ENCODE measurements around the gene DLX6.

DLX6 gene

DNA sequence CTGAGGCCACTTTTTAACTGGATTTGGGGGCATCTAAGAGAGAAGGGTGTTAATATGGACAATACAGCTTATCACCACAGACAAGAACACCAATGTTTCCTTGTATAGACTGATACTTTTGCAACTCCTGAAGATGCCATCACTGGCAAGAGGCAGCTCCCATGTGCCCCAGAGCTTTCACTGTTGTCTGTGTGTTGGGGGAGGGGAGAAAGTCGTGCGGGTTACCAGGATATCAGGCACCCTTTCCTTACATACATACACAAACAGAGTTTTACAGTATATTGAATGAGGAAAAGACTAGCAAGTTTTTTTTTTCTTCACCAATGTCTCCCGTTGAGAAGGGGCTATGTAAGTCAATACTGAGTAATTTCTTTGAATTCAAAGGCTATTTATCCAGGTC lies 4.1 kb upstream of the DLX6 start:
- TF ChIP-seq, protein P1, sequence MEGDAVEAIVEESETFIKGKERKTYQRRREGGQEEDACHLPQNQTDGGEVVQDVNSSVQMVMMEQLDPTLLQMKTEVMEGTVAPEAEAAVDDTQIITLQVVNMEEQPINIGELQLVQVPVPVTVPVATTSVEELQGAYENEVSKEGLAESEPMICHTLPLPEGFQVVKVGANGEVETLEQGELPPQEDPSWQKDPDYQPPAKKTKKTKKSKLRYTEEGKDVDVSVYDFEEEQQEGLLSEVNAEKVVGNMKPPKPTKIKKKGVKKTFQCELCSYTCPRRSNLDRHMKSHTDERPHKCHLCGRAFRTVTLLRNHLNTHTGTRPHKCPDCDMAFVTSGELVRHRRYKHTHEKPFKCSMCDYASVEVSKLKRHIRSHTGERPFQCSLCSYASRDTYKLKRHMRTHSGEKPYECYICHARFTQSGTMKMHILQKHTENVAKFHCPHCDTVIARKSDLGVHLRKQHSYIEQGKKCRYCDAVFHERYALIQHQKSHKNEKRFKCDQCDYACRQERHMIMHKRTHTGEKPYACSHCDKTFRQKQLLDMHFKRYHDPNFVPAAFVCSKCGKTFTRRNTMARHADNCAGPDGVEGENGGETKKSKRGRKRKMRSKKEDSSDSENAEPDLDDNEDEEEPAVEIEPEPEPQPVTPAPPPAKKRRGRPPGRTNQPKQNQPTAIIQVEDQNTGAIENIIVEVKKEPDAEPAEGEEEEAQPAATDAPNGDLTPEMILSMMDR (conservative IDR thresholded peaks at IDR 0.05; ENCODE audit: control insufficient read depth, insufficient read depth, low read depth, low read length) = no peak
- DNase-seq (ENCODE audit: low read depth) = no peak
- H3K4me3 ChIP-seq (ENCODE audit: control insufficient read depth, low read depth, low read length) = no peak overlapping the region

DNA sequence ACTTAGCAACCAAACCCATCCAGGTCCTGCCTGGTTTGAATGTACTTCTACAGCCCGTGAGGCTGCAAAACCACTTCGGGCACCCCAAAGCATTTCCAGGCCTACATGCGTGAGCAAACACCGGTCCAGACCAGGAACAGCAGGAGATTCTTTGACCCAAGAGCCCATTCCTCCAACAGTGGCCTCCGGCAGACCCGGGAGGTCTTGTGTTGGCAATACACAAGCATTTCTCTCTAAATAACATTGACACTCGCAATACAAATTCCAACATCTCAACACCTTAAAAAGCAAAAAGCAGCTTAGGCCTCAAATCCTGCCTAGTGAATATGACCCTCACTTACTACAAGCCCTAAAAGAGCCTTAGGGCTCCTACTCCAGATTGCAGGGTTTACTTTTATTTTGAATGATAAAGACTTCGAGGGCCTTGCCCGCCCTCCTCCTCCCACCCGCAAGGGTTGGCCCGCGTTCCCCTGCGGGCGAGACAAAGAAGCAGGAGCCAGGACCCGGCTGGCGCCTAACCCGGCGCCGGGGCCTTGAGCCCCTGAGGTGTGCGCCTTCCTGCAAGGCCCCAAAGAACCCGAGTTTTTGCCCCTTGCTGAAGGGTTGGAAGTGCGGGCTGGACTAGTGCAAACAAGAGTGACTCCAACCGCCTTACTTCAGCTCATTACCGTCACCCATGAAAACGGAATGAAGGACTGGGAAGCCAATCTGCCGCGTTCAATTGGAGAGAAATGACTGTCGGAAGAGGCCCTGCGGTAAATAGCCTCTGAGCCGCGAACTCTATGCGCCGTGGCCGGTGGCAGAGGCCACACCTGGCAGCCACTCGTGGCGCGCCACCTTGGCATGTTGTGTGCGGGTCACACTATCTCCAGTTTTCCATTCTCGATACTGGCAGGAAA lies 3.4 kb upstream of the DLX6 start:
- H3K4me3 ChIP-seq (ENCODE audit: control insufficient read depth, low read depth, low read length) = no peak overlapping the region
- TF ChIP-seq, protein P1 (conservative IDR thresholded peaks at IDR 0.05; ENCODE audit: control insufficient read depth, insufficient read depth, low read depth, low read length) = no peak
- no peak for DNase-seq (ENCODE audit: low read depth)

DNA sequence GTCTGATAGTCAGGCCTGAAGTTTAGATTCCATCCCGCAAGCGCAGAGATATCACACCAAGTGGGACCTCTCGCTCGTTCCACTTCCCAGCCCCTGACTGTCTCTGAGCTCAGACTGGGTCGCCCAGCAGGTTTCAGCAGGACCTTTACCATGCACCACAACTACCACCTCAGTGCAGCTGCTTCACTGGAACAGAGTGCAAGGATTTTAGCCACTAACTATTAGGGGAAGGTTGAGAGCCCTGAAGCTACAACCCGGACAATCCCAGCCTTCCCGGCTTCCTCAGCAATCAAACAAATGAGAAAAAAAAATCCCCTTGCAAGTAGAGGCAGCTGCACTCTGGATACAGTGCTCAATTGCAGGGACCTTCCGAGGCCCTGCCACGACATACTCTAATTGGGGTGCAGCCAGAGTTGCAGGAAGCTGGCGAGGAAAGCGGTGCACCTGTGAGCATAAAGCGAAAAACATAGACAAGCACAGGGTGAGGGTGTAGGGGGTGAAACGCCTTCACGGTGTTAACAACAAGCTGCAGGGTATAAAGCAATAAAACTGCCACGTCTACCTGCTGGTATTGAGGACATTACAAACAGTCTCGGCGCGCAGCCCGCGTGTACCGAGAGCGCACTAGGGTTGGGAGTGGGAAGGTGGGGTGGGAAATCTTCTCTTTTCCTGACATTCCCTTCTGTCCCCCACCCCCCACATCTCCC lies 2.6 kb upstream of the DLX6 start:
- DNase-seq (ENCODE audit: low read depth) = no peak
- H3K4me3 ChIP-seq (ENCODE audit: control insufficient read depth, low read depth, low read length) = no peak overlapping the region
- TF ChIP-seq, protein P1 (conservative IDR thresholded peaks at IDR 0.05; ENCODE audit: control insufficient read depth, insufficient read depth, low read depth, low read length) = no peak

DNA sequence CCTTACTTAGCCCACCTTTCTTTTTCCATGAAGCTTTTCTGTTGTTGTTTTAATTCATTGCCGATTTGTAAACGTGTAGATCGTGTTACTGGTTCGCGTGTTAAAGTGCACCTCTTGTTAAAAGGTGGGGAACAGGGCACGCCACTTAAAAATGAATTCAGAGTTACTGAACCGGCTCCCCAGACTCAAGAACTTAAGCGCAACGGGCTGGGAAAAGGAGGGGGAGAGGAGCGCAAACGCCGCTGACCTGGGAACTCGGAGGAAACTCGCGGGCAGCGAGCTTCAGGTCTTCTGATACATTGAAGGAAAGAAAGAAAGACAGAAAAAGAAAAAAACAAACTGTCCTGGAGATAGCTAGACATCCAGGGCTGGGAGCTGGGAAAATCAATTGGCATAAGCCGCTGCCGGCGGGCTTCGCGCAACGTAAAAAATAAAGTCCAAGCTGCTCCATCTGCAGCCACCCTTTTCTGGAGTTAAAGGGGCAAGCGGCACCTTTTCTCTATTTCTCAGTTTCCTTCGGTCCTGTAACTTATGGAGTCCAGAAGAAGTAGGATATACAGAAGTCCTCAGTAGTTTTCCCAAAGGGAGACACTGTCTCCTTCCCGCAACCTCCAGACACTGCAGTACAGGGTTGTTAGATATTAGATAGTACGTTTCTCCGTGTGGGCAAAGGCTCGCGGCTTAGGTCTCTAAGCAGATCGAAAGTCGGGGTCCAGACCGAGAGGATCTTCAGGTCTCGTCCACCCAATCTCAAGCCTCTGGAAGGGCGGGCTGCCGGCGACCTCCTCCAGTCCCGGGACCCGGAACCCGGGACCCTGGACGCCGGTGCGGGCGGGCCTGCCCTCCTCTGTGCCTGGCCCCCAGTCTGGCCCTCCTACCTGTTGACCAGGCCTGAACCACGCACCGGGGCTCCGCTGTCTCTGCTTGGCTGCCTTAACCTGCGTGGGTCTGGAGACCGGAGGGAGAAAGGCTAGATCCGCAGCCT lies 1.8 kb upstream of the DLX6 start:
- TF ChIP-seq, protein P1 (conservative IDR thresholded peaks at IDR 0.05; ENCODE audit: control insufficient read depth, insufficient read depth, low read depth, low read length) = no peak
- H3K4me3 ChIP-seq (ENCODE audit: control insufficient read depth, low read depth, low read length) = no peak overlapping the region
- no peak for DNase-seq (ENCODE audit: low read depth)

DNA sequence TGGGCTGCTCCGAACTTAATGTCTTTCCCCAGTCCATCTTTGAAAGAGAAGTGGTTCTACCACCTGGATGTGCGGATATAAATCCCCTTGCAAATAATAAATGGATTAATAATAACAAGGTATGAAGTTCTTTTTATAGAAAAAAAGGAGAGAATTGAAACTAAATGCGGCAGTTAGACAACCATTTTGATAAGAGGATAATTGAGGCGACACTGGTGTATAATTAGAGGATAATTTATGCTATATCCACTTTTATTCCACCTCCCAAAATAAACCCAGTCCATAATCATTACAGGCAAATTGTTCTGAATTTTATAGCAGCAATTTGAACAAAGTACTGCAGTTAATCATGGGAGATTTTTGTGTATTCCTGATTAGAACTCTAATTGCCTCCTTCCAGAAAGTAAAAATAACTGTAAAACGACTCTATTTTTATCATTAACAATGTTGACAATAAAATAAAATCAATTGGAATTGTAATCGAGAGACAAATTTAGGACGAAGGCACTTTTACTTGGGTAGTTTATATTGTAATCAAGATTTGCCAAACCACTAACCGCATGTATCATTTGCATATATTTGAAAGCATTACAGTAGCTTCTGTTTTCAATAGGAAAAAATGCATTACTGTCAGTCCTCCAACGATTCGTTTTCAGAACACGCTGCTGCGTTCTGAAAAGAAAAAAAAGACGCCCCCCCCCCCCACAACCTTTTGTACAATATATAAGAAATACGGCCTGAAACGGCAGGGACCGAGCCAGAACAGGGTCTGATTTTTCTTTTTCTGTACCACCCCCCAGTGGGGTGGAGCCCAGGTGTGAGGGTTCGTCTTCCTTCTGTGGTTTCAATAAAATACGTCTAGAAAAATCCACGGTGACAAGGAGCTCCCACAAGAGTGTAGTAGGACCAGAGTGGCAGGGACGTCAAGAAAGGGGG lies 838 bp upstream of the DLX6 start:
- DNase-seq (ENCODE audit: low read depth) = no peak

More for the DNA sequence above, 838 bp upstream of the DLX6 start:
- TF ChIP-seq, protein P1 (conservative IDR thresholded peaks at IDR 0.05; ENCODE audit: control insufficient read depth, insufficient read depth, low read depth, low read length) = no peak
- H3K4me3 ChIP-seq (ENCODE audit: control insufficient read depth, low read depth, low read length) = no peak overlapping the region
